Suprapubic skin (tissue), 4 donors: Measurements from ENCODE around the gene PRSS33.

ENCODE experiments used
- POLR2A ChIP-seq, 2 donors: fragments of 450-650 bp; IDR thresholded peaks; one replicate each; pipeline ENCODE4 v1.6.1; 2017; ENCODE audit warnings: antibody characterized with exemption in 2 of 2, mild to moderate bottlenecking in 2 of 2, moderate library complexity in 2 of 2
- POLR2AphosphoS5 ChIP-seq, 3 donors: sonication (generic); formaldehyde crosslinking; IDR thresholded peaks; one replicate each; pipeline ENCODE4 v1.6.1; 2017; ENCODE audit warnings: antibody characterized with exemption in 3 of 3
- TF ChIP-seq, protein P1 (sequence below), 2 donors: fragments of 200-600 bp in 1 of 2; fragments of 450-650 bp in 1 of 2; sonication (generic) in 1 of 2; IDR thresholded peaks; one replicate each; pipeline ENCODE4 v1.5.1; 2016 to 2019; ENCODE audit warnings: antibody characterized with exemption in 2 of 2, mild to moderate bottlenecking in 1 of 2, moderate library complexity in 1 of 2

- TF ChIP-seq, protein P1, sequence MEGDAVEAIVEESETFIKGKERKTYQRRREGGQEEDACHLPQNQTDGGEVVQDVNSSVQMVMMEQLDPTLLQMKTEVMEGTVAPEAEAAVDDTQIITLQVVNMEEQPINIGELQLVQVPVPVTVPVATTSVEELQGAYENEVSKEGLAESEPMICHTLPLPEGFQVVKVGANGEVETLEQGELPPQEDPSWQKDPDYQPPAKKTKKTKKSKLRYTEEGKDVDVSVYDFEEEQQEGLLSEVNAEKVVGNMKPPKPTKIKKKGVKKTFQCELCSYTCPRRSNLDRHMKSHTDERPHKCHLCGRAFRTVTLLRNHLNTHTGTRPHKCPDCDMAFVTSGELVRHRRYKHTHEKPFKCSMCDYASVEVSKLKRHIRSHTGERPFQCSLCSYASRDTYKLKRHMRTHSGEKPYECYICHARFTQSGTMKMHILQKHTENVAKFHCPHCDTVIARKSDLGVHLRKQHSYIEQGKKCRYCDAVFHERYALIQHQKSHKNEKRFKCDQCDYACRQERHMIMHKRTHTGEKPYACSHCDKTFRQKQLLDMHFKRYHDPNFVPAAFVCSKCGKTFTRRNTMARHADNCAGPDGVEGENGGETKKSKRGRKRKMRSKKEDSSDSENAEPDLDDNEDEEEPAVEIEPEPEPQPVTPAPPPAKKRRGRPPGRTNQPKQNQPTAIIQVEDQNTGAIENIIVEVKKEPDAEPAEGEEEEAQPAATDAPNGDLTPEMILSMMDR (IDR thresholded peaks at IDR 0.05) = no peak
- TF ChIP-seq POLR2A (IDR thresholded peaks at IDR 0.05) (no peak), POLR2AphosphoS5 (IDR thresholded peaks at IDR 0.05) (no peak)
These were observed 11.4 kb downstream of the PRSS33 start for GRCh38 chr16:2775765-2776499.
